GM03348 (cell line): ENCODE measurements around the gene GID4.
"Not testable (repeated sequence)": the region's sequence is repeated elsewhere in the genome, so short reads cannot be mapped to it uniquely, and the experiment has no call there.

ENCODE experiments used
- DNase-seq: peaks from one replicate; pipeline ENCODE4 v3.0.0; 2012; ENCODE audit warnings: low spot score

Gene GID4

GRCh38 chr17:18038861-18039534 lies at the start of gene GID4, which contains the start of gene ATPAF2:
Gene GID4 (plus strand): TSS chr17:18039408. CDS start chr17:18039465, 57 bp downstream.
Gene ATPAF2 (minus strand): TSS chr17:18039168. CDS start chr17:18039013, 155 bp downstream.
- peak; percentile 99 for DNase-seq

GRCh38 chr17:17989618-17990017 lies 49.6 kb upstream of the GID4 start:
- no peak for DNase-seq

- DNase-seq: no peak
Observed at GRCh38 chr17:17990282-17990681, 48.9 kb upstream of the GID4 start.

- no peak for DNase-seq
Observed at GRCh38 chr17:17993366-17993765, 45.8 kb upstream of the GID4 start.

GRCh38 chr17:17993852-17994251 lies 45.4 kb upstream of the GID4 start:
- no peak for DNase-seq

GRCh38 chr17:17994271-17995069 lies 44.7 kb upstream of the GID4 start:
- DNase-seq: no peak

GRCh38 chr17:17995887-17996286 lies 43.3 kb upstream of the GID4 start:
- not testable (repeated sequence) for DNase-seq

- no peak for DNase-seq
Observed at GRCh38 chr17:17998934-17999333, 40.3 kb upstream of the GID4 start.

- DNase-seq: no peak
Observed at GRCh38 chr17:17999364-18000029, 39.7 kb upstream of the GID4 start.

- no peak for DNase-seq
Observed at GRCh38 chr17:18000030-18000408, 39.2 kb upstream of the GID4 start.

GRCh38 chr17:18002171-18002570 lies 37.0 kb upstream of the GID4 start:
- peak; percentile 33 for DNase-seq

GRCh38 chr17:18004345-18004744 lies 34.9 kb upstream of the GID4 start:
- DNase-seq: no peak

- no peak for DNase-seq
Observed at GRCh38 chr17:18004884-18005305, 34.3 kb upstream of the GID4 start.

GRCh38 chr17:18005496-18005895 lies 33.7 kb upstream of the GID4 start:
- no peak for DNase-seq

GRCh38 chr17:18006495-18007239 lies 32.5 kb upstream of the GID4 start:
- DNase-seq: no peak

- DNase-seq: peak; percentile 80
Observed at GRCh38 chr17:18008496-18009268, 30.5 kb upstream of the GID4 start.

GRCh38 chr17:18009609-18010420 lies 29.4 kb upstream of the GID4 start:
- DNase-seq: no peak

GRCh38 chr17:18011286-18011685 lies 27.9 kb upstream of the GID4 start:
- no peak for DNase-seq

GRCh38 chr17:18014006-18014405 lies 25.2 kb upstream of the GID4 start:
- DNase-seq: no peak

GRCh38 chr17:18015593-18015992 lies 23.6 kb upstream of the GID4 start:
- DNase-seq: no peak
